HG03457 (cell line): ENCODE measurements around the gene OVOL3.

ENCODE experiments used
- ATAC-seq: cut with Tn5 transposase; IDR thresholded peaks from one replicate; pipeline ENCODE4 v1.9.1; 2021; ENCODE audit warnings: moderate number of reproducible peaks; ENCODE audit not compliant: unreplicated experiment

OVOL3 gene

DNA sequence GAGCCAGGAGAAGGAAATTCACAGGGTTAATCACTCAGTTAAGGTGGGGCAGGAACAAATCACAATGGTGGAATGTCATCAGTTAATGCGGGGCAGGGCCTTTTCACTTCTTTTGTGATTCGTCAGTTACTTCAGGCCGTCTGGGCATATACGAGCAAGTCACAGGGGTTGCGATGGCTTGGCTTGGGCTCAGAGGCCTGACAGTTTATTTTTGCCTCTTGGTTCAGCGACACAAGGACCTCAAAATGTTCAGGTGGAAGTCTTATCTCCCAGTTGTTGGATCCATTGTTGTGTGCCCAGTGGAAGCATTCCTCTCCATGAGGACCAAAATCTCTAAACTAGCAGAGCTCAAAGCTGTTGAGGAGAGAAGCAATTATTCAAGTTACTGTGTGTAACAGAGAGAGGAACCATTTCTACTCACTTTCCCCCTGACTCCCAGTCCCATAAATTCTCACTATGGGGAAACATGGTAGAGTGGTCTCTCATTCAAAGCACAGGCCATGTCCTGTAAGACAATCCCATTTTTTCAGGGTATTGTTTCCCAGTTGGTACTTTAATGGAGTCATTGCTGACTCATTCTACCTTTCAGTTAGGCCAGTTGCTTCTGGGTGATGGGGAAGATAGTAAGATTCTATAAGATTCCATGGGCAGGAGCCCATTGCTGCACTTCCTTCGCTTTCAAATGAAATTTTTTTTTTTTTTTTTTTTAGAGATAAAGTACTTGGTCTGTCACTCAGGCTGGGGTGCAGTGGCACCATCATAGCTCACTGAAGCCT, 50.1 kb downstream of the OVOL3 start:
- no peak for ATAC-seq
